T-helper 2 cell treated with Interferon-gamma antibody and Interleukin-4, amounts not matched to agents 100 ng/mL and 5 ng/mL, for 36 hours (primary cell): ENCODE results near the gene VWA3A. TPM values are rescaled to one million over a fixed set of nuclear protein-coding genes. Genes with fewer than 3 reads are reported as not detected.
"Not testable (repeated sequence)": the region's sequence is repeated elsewhere in the genome, so short reads cannot be mapped to it uniquely, and the experiment has no call there.

Experiments used
- intact Hi-C: fragments of 100-400 bp; cut with micrococcal nuclease; formaldehyde crosslinking; loops from one replicate; pipeline ENCODE4 v1.15.1; 2023
- total RNA-seq: library from RNA; stranded (reverse); gene quantifications from 2 replicates; pipeline ENCODE4 v1.2.3, GENCODE V29; 2022

The VWA3A gene, protein sequence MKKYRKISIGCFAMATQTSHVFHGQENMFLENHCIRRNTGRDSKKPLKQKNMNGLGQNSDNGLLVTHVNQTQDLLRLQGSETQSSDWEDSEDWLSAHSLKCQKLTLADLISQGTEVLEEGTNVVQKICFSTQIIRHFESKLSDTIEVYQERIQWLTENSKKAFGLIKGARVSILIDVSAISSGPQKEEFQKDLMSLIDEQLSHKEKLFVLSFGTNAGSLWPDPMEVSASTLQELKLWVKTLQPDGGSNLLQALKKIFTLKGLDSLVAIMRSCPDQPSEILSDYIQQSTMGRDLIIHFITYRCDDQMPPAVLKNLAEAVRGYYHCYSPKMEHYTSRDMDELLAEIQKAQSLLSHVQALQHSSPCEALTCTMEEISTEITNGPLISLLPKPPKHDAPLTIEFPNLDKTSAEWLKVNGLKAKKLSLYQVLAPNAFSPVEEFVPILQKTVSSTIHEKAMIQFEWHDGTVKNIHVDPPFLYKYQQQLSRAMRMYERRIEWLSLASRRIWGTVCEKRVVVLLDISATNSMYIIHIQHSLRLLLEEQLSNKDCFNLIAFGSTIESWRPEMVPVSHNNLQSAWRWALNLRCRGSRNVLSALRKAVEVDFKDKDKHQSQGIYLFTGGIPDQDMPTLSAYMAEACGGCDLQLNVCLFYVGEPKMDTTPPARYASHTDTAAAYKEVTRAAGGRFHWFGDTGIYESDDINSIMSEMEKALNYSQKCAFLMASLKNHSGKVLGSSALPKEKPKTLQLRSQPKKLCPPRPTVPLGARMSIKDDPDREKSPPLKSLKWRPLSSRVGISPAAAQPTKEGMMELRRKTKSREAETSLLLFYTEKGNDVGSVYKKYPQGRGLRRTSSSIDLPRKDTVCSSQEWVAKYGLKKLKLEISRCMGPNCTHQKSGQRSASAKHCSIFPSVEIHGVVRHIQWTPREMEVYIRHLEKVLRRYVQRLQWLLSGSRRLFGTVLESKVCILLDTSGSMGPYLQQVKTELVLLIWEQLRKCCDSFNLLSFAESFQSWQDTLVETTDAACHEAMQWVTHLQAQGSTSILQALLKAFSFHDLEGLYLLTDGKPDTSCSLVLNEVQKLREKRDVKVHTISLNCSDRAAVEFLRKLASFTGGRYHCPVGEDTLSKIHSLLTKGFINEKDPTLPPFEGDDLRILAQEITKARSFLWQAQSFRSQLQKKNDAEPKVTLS
- total RNA-seq: not detected in 2 replicates

DNA sequence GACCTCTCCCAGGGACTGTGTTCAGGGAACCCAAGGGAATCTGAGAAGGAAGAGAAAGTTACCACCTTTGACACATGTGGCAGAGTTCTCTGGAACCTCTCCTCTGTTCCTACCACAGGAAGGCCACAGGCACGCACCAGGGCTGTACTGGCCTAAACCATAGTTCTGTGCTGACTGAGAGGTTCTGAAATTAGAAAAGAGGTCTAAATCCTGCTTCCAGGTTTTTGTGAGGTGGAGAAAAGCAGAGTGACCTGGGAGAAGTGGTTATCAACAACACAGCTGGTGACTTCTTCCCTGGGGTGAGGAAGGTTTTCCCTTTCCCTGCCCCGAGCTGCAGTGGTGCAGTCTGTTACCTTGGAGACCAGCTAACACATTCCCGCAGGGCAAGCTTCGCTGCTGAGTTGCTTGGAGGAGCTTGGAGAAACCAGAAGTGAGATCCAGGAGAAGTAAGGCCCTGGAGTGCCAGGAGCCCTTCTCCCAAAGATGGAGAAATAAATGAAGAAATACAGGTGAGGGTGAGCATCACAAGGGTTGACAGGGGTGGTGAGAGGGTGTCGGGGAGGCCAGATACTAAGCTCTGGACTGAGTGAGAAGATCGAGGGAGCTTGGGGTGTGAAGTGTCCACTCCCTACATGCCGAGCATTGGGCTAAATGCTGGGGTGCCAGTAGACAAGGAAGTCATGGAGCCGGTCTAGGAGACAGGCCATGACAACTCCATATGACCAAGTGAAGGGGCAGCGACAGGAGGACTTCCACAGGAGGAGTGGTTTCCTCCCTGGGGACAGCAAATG lies at the start of gene VWA3A:
Gene VWA3A, plus strand, starts transcription at position 399 of the 791 bp plus-strand sequence. Its CDS starts 97 bp downstream, at position 496.
- intact Hi-C loops: no loop called here

DNA sequence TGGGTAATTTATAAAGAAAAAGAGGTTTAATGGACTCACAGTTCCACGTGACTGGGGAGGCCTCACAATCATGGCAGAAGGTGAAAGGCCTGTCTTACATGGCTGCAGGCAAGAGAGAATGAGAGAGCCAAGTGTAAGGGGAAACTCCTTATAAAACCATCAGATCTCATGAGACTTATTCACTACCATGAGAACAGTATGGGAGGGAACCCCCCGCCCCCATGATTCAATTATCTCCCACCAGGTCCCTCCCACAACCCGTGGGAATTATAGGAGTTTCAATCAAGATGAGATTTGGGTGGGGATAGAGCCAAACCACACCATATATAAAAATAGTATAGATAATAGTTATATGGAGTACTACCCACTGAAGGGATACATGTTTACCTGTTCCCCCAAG lies 48.5 kb upstream of the VWA3A start:
- intact Hi-C loops: not testable (repeated sequence)

DNA sequence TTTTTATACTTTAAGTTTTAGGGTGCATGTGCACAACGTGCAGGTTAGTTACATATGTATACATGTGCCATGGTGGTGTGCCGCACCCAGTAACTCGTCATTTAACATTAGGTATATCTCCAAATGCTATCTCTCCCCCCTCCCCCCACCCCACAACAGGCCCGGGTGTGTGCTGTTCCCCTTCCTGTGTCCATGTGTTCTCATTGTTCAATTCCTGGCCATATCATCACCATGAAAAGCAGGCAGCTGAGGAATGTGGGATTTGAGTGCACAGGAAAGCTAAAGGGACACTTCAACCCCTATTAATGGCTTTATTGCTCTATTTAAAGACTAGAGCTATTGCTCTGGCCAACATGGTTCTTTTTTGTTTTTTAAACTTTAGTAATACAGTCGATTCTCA lies 46.5 kb upstream of the VWA3A start:
- intact Hi-C loops: not testable (repeated sequence)

DNA sequence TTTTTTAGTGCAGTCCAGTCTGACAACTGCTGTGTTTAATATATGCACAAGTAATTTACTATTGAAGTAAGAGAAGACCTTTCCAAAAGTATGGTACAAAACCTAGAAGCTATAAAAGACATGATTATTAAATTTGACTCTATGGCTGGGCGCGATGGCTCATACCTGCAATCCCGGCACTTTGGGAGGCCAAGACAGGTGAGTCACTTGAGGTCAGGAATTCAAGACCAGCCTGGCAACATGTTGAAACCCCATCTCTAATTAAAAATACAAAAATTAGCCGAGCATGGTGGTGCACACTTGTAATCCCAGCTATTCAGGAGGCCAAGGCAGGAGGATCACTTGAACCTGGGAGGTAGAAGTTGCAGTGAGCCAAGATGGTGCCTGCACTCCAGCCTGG lies 41.4 kb upstream of the VWA3A start:
- intact Hi-C loops: no loop called here

DNA sequence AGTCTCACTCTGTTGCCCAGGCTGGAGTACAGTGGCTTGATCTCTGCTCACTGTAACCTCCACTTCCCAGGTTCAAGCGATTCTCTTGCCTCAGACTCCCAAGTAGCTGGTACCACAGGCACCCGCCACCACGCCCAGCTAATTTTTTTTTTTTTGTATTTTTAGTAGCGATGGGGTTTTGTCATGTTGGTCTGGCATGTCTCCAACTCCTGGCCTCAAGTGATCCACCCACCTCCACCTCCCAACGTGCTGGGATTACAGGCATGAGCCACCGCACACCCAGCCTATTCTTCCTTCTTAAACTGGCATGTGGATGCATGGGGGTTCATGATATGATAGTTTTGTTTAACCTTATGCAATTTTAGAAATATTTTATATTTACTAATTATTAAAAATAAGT lies 39.4 kb upstream of the VWA3A start:
- intact Hi-C loops: no loop called here

DNA sequence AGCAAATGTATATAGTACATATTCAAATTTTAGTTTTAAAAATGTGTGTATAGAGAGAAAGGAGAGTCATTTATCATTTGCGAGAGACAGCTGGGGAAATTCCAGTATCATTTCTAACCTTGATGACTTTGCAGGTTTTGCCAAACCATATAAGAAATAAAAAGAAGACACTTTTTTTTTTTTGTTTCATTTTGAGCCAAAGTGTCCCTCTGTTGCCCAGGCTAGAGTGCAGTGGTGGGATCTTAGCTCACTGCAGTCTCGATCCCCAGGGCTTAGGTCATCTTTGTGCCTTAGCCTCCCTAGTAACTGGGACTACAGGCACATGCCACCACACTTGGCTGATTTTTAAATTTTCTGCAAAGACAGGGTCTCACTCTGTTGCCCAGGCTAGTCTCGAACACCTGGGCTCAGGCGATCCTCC lies 38.4 kb upstream of the VWA3A start:
- intact Hi-C loops: no loop called here

DNA sequence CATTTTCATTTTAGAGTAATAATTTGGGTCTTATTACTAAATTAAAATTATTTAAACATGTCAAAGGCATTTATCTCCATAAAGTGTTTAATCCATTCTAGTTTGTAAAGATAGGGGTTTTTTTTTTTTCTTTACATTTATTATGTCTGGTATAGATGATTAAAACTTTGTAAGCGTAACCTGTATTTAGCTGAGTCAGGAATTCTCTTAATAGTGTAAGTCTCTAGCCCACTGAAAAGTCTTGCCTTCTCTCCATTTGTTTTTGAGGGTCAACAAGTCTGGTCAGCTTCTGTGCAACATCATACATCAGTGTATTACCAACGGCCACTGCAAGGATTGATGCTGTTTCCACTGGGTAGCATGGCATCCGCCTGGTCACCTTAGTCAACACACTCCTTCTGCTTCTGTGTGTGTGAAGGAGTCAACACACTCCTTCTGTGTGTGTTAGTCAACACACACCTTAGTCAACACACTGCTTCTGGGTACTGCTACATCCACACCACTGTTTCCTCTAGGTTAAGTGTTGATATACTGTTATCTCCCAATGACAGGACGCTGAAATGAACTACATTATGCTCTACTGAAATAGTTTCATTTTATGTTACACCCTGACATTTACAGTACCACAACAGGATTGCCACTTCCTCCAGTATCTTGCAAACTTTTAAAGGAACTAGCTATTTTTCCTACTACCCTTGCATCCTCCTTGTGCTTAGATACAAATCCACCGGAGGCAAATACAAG lies 37.3 kb upstream of the VWA3A start:
- intact Hi-C loops: no loop called here

DNA sequence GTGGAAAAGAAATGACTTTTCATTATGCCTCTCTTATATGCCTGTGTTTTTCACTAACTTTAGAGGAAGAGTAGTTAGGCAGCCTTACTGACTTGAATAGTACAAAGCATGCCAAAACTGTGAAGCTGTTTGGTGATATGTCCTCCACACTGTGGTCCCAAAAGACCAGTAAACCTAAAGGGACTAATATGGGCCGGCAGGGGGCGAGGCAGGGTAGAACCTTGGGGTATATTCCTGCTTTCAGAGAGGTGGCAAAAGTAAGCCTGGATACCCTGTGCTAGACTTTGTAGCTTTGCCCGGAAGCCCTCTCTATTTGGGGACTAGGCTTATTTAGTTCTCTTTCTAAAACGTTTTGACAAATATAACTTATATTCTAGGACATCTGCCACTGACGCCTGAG lies 36.5 kb upstream of the VWA3A start:
- intact Hi-C loops: no loop called here

DNA sequence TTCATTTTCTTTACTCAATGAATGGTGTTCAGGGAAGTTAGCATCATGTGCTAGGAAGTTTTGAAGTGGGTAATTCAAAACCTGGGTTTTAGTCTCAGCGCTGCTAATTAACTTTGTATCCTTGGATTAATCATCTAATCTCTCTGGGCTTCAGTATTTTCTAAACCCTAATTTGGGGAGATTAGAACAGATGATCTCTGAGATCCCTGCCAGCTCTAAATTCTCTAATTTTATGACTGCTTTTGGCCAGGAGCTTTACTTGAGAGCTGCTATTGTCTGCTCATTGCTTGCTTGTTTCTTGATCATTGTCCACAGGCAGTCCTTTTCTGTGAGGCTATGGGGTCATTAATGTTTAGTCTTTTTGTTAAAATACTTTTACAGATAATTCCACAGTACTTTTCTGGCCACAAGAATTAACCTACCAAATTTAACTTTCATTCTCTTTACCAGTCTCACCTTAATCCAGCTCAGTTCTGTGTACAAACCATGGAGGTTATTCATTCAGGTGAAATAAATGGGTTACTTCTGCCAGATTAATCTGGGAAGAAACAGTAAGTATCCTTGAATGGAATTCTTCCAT lies 28.4 kb upstream of the VWA3A start:
- intact Hi-C loops: no loop called here

DNA sequence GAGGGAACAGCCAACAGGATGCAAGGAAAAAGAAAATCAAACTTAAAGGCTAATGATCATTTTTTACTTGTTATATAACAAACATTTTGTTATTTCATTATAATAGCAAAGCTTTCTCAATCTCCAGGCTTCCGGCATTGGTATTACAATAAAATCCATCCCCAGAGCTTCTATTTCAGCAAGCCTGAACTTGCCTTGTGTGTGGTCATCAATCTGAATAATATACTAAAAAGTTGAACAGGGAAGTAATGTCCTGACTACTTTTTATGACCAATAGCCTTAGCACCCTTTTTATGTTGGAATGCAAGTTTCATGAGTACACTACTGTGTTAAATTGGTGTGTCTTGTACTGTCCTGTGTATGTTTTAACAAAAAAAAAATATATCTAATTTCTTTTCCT lies 27.1 kb upstream of the VWA3A start:
- intact Hi-C loops: no loop called here

DNA sequence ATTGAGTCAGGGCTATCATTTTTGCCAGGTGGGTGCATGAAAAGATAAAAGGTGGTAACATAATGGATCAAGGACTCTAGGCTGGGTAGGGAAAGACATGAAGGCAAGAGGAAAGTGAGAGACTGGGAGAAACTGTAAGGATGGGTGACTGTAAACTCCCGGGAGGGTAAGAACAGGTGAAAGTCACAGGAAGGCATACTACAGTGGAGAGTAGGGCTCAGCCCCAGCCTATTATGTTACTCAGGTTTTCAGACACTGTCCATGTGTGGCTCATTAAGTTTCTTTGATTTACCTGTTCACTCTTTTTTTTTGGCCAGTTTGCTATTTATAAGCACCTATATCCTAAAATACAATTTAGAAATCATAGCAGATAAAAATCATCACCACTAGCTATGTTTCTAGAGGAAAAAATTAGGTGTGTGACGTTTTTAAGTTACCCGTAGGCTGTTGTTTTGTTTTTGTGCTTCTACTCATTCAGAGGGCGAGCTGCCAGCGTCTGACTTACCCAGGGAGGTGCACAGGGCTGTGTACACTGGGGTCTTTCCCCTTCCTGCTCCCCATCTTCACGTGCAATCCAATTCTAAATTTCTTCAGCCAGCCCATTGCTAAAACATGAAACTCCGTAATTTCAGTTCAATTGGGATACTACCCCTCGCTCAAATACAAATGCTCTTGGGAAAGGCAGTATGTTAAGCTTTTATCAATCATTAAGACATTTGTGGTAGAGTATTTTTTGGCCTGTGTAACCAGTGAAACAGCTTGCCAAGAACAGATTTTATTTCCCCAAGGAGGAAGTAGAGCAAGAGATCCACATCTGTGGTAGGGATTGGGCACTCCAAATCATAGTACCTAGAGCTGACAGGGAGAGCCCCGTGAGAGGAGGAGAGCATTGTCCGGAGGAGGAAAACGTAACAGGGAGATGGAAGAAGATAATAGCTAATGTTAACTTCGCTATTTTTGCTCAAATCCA lies 21.7 kb upstream of the VWA3A start:
- intact Hi-C loops: no loop called here

DNA sequence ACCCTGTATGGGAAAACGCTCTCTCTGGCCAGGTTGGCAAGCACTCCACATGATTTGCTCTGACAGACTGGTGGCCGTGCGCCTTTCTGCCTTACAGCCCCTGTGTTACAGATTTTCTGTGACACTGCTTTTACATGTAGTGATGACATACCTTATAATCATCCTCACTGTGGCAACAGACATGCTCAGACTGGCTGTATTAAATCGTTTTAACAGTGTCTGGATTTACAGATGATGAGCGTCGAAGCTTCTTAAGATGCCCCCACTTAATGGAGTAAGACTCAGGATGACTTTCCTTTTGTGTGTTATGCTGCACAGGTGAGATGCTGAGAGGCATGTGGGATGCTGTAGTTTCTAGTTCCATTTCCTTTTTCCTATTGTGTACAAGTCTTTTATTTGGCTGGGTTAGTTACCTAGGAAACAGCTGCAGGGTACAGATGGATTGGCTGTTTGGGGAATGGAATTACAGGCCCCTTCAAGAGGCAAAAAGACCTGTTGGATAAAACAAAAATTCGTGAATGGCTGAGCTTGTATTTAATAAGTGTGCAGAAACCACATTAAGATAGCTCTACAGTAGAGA lies 20.9 kb upstream of the VWA3A start:
- intact Hi-C loops: no loop called here

DNA sequence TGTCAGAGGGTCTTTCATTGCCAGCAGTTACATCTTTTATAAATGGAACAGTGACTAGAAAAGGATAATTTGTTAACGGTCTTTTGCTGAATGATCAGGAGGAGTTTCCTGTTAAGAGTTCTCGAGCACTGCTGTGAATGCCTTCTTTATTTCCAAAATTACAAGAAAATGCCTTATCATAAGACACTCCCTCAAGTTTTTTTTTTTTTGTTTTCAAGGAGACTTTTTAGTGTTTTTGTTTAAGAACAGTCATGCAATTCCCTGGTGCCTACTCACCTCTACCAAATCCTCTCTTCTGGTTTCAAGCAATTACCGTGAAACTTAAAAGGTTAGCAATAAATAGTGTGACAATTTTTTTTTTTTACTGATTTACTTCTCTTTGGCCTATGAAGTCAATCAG lies 19.0 kb upstream of the VWA3A start:
- intact Hi-C loops: no loop called here

DNA sequence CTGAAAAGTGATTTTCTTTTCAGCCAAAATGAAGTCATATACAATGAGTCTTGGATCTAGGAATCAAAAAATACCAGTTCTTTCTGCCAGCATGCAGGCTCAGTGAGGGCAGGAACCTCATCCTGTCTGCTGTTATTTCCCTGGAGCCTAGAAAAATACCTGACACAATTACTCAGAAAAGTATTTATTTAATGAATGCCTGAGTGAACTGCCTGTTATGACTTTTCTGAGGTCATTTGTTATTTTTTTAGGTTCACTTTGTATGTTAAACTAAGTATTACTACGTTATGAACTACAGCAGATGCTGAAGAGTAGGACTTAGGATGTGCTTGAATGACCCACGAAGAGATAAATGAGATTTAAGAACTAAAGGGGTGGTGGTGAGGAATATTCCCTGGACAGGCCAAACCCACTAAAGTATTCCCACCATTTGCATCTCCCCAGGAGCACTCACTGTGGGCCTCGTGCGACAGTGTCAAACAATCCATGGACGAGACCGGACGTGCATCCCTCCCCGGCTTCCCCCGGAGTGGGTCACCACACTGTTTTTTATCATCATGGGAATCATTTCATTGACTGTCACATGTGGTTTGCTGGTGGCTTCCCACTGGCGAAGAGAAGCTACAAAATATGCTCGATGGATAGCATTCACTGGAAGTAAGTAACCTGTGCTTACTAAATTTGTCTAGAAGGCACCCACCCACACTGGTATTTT lies 17.1 kb upstream of the VWA3A start:
- intact Hi-C loops: loop anchor here (5.0 kb wide), 1 partner anchor 123 kb away; the partner anchor contains the start of gene UQCRC2

DNA sequence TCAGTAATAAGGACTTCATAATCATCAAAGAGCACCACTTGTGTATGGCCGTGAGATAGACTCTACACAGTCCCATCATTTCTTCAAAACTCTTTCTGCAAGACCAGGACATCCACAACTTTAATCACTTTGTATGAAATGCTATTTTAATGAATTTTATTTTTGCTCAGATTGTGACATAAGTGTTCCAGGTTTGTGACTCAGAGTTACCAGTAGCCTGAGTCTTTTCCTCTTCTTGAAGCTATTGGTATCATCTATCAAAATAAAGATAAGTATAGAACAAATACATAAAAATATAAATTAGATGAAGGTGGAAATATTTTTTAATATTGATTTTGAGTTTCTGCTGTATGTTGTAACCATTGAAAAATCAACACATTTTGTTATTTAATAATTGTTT lies 16.6 kb upstream of the VWA3A start:
- intact Hi-C loops: loop anchor here (5.0 kb wide), 1 partner anchor 123 kb away; the partner anchor contains the start of gene UQCRC2

DNA sequence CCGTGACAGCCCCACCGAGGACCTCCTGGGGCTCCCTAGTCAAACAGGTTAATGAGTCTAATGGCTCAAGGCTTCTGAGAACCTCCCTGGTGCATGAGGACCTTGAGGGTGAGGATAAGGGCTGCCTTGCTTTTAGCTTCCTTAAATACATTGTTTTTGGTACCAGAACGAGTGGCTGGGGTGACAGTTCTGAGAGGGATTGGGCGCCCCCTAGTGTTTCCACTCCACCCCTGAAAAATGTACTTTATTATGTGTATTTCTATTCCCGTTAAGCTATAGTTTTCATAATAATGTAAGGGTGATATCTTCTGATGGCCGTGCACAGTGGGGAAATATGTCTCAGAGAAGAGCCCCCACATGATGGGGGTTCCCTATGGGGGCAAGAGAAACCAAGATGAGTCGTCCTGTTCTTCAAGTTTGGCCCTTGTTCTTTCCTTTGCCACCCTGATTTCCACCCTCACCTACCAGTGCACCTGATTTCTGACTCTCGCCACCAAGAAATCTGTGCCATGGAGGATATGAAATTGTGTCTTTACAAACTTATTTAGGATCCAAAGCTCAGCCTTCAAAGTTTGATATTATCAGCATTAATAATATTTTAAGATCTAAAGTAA lies 14.5 kb upstream of the VWA3A start:
- intact Hi-C loops: loop anchor here (1.0 to 5.0 kb wide), 3 partner anchors 77 to 126 kb away; partner anchors contain the start of genes PDZD9 and UQCRC2

DNA sequence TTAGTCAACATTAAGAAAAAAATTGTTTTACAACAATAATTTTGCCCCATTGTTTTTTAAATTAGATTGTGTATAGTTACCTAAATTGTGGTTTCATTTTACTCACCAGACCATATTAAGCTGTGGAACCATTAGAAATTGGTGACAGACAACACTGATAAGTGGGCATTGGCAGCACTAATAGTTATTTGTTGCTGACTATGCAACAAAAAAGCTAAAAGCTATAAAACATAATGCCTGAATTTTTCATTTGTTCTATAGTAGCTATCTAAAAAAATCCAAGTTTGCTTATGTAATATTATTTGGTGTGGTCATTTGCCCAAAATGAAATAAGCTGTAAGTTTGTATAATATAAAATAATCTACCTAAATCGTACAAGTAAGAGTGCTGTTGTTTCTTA lies 13.7 kb upstream of the VWA3A start:
- intact Hi-C loops: loop anchor here (5.0 kb wide), 1 partner anchor 126 kb away; the partner anchor contains the start of gene UQCRC2
